GM19240 (cell line): ENCODE measurements around the gene PRMT9.

Experiments
- DNase-seq: peaks from one replicate; pipeline ENCODE4 v3.0.0; 2011; ENCODE audit warnings: low spot score; ENCODE audit not compliant: insufficient read length

The PRMT9 gene

GRCh38 chr4:147683717-147684700 lies at the start of gene PRMT9:
PRMT9 (minus strand) TSS chr4:147684163; CDS start chr4:147683987, 176 bp downstream.
- peak; percentile 82 for DNase-seq

- DNase-seq: no peak
Measured at GRCh38 chr4:147732518-147733235, 48.7 kb upstream of the PRMT9 start.

GRCh38 chr4:147731580-147732517 lies 47.9 kb upstream of the PRMT9 start, which contains the start of gene ARHGAP10:
ARHGAP10 (plus strand) TSS chr4:147732088; CDS start chr4:147732302, 214 bp downstream.
- no peak for DNase-seq

GRCh38 chr4:147730333-147730732 lies 46.4 kb upstream of the PRMT9 start:
- no peak for DNase-seq

- DNase-seq: no peak
Measured at GRCh38 chr4:147727476-147728028, 43.6 kb upstream of the PRMT9 start.

- no peak for DNase-seq
Measured at GRCh38 chr4:147725673-147726072, 41.7 kb upstream of the PRMT9 start.

GRCh38 chr4:147724468-147725201 lies 40.7 kb upstream of the PRMT9 start:
- no peak for DNase-seq

GRCh38 chr4:147723326-147723725 lies 39.4 kb upstream of the PRMT9 start:
- DNase-seq: no peak

GRCh38 chr4:147717878-147718277 lies 33.9 kb upstream of the PRMT9 start:
- DNase-seq: no peak

GRCh38 chr4:147714575-147715401 lies 30.8 kb upstream of the PRMT9 start:
- no peak for DNase-seq

GRCh38 chr4:147709999-147710398 lies 26.0 kb upstream of the PRMT9 start:
- DNase-seq: no peak

GRCh38 chr4:147707892-147708672 lies 24.1 kb upstream of the PRMT9 start:
- DNase-seq: no peak

GRCh38 chr4:147704846-147705245 lies 20.9 kb upstream of the PRMT9 start:
- no peak for DNase-seq

- no peak for DNase-seq
Measured at GRCh38 chr4:147696866-147697265, 12.9 kb upstream of the PRMT9 start.

- DNase-seq: no peak
Measured at GRCh38 chr4:147693218-147693617, 9.3 kb upstream of the PRMT9 start.

- no peak for DNase-seq
Measured at GRCh38 chr4:147691820-147692219, 7.9 kb upstream of the PRMT9 start.

- DNase-seq: no peak
Measured at GRCh38 chr4:147689067-147689466, 5.1 kb upstream of the PRMT9 start.

- DNase-seq: no peak
Measured at GRCh38 chr4:147683188-147683591, 773 bp downstream of the PRMT9 start.
